ENCODE measurements around the gene AKT1S1.
A peak's percentile ranks its signal among the peaks of the same experiment; 100 is the strongest.

The AKT1S1 gene

DNA sequence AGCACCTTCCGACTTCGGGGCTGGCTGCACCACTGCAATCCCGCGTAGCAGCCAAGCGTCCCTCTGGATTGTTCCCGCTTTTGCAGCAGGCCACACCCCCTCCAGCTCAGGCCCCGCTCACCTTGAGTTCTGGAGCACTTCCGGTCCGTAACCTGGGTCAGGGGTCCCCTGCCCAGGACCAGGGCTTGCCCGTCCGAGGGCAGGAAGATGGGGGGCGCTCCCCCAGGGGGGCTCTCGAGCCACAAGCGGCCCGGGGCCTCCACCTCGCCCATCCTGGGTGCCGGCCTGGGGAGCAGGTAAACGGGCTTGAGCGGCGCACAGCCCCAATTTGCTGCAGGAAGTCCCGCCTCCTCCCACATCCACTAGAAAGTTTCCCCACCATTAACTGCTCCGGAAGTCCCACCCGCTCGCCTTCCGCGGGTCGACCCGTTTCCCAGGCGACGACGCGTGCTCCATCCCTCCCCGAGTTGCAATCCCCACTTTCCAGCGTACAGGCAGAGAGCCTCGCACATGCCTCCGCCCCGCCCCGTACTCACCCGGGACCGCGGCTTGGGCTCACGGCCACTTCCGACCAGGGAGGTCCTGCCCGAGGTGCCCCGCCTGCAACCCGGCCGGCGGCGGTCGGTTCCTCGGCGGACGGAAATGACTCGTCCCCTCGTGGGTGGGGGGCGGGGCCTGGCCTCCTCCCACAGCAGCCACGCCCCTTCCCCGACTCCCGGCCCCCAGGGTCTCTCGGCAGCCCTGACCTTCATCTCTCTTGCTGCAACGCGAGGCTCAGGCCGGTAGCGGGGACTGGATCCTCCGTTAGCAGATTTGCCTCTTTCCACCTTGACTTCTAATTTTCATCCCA is 10.0 kb downstream of the AKT1S1 start, which contains the start of gene PNKP:
PNKP (minus strand) TSS at position 644 of the 850 bp plus-strand sequence; CDS start at position 272, 372 bp downstream.
- DNase-seq, result peak; percentile 90

DNA sequence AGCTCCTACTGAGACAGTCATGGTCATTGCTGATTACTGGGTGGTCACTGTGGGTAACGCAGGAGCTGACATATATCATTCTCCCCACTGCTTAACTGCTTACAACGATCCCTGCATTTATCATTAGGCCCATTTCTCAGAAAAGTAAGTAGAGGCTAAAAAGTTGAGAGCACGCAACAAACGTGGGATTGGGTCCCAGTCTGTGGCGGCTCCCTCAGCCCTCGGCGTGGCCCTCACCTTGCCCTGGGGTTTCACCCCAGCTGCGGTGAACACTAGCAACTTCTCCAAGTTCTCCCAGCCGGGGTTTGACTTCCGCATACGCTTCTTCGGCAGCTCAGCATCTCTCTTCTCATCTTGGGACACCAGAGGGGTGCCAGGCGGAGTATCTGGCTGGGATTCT is 12.3 kb downstream of the AKT1S1 start:
- no peak for DNase-seq

DNA sequence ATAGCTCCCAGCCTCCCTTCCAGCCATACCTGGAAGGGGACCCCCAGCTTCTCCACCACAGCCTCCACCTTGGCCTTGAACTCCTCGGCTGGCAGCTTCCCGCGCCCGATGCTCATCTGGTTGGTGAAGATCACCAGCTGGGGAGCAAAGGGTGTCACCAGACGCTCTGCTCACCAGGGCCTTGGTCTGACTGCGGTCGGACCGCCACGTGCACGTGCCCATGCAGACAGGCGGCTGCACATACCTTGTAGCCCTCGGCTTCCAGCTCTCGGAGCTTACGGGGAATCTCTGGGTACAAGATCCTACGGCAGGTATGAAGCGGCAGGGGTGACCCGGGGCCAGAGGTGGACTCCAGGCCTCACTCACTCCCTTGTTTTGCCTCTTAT is 13.2 kb downstream of the AKT1S1 start:
- no peak for DNase-seq

DNA sequence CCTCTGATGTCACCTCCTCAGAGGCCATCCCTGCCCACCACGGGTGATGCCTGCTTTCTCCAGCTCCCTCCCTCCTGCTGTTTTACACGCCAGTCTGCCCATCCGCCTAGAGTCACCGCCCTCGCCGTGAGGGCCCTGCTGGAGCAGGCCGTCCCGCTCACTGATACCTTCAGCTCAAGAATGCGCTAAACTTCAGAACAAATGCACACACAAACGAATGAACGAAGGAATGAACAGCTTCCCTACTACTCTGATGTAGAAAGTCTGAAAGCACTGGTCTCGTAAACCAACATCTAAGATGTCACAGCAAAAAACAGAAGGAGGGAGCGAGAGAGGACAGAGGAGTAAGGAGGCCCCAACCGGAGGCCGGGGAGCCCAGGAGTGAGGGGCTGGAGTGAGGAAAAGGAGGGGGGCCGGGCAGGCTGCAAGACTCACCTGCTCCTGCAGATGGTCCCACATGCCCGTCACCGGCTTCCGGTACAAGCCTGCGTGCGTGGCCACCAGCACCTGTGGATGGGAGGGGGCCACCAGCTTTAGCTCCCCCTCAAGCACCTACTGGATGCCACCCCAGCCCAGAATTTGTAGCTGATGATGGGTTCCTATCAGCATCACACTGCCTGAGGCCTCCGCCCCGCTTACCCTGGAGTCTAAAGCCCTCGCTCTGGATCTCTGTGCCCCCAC is 13.8 kb downstream of the AKT1S1 start:
- DNase-seq, result no peak

DNA sequence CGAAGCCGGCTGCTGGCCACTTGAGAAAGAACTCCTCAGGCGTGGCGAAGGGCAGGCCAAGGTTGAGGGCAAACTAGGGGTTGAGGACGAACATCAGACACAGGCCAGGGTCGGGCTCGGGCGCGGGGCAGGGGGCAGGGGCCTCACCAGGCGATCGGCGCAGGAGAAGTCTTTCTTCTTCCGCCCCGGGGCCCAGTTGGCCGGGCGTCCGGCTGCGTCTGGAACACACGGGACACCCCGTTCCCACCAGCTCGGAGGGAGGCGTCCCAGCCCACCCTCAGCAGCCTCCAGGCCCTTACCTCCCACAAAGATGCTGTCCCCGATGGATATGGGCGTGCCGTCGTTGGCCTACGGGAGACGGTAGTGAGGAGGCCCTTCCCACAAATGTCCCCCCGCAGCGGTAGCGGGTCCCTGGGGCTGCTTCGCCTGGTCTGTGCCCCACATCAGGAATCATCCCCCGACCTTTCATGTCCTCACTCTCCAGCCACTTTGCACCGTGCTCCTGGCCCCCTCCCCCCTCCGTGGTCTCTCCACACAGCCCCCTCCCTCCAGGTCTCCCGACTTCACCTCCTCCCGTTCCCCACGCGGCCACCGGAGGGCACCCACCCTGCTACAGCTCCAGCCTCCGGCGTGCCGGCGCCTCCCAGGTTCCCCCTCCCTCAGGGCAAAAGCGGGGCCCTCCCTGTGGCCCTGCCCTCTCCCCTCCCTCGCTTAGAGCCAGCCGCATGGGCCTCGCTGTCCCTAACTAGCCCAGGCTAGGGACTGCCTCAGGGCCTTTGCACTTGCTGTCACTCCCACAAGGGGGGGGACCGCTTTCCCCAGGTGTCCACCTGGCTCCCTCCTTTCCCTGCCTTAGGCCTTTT is 14.5 kb downstream of the AKT1S1 start:
- DNase-seq, result no peak

DNA sequence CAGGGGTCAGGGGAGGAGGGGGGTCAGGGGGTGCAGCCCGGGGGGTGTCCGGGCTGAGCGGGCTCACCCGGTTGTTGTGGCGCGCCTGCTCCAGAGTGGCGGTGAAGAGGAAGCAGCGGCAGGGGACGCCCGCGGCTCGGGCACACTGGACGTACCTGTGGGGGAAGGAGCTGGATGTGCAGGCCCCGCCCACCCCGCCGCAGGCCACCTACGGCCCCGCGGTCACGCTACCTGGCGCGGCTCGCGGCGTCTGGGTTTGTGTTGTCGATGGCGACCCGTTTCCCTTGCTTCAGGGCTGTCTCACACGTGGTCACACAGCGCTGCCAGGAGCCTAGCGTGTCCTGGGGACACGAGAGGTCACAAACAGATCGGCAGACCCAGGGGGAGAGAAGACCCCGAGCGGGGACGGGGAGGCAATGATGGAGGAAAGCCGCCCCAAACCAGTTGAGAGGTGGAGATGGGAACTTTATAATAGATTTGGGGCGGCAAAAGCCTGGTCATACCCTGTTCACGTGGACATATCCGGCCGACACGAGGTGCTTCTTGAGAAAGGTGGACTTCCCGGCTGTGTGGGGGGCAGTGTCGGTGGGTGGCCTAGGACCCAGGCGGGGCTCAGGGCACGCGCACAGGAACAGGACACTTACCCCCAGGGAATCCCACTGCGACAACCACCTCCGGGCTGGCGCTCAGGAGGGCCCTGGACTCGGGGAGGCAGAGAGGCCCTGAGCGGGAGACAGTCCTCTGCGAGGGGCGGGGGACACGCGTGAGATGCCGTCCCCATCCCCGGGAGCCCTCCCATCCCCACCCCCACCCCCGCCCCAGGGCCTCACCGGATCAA is 15.4 kb downstream of the AKT1S1 start:
- DNase-seq, result no peak

DNA sequence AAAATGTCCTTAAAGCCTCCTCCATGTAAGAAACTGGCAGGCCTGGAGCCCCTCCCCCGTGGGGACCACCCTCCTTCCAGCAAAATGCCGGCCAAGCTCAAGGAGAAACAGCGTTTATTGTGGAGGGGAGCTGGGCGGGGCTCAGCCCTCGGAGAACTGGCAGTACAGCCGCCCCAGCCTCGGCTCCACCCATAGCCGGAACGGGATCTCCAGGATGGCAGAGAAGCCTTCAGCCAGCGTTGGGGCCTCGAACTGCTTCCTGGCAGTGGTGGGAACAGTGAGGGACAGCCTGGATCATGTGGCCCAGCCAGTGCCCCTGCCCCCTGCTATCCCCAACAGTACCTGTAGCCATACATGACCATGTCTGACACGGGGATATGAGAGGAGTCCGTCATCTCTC is 16.0 kb downstream of the AKT1S1 start:
- DNase-seq, result no peak

DNA sequence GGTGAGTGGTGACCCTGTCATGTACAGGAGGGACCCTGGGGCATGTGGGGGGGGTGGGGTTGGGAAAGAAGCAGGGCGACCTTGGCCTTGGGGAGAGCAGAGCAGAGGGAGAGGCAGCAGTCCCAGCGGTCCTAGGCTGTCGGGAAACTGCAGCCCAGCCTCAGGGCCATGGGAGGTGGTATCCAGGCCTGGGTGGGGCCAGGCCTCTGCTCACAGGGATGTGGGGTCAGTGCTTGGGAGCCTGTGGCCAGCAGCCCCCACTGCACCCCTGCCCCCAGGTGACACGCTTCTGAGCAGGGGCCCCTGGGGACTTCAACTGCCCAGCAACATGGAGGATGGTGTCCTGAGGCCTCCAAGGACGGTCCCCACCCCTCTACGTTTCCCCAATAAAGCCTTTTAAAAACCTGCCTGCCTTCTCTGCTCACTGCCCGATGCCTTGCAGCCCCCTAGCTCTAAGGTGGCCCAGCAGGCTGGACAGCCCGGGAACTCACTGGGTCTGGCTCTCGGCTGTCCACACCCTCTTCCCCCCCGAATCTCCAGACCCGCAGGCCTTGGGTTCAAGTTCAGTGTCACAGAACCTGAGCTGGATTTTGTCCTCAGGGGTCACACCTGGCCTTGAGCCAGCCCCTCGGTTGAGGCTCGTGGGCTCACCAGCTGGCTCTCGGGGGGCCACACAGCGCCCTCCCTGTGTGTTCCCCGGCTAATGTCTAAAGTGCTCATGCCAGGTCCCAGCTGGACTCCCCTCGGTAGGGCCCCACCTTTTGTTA is 16.6 kb downstream of the AKT1S1 start:
- no peak for DNase-seq

DNA sequence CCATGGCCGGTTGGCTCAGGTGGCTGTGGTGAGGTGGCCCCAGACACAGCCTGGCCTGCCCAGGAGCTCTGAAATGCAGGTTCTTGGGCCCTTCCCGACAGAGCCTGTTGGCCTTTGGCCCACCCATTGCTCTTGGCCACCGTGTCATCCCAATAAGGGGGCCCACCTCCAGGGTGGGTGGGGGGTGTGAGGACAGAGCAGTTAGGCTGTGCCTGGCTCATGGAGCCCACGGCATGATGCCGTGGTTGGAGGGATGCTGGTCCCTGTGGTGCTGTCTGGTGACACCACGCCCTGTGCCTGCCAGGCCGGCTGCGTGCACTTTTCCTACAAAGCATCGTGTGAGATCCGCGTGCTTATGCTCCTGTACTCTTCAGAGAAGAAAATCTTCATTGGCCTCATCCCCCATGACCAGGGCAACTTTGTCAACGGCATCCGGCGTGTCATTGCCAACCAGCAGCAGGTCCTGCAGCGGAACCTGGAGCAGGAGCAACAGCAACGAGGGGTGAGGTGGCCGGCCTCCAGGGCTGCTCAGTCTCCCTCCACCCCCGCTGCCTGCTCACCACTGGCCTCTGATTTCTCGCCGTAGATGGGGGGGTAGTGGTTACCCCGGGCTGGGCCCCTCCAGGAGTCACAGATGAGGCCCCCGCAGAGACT is 17.3 kb downstream of the AKT1S1 start:
- DNase-seq, result no peak

DNA sequence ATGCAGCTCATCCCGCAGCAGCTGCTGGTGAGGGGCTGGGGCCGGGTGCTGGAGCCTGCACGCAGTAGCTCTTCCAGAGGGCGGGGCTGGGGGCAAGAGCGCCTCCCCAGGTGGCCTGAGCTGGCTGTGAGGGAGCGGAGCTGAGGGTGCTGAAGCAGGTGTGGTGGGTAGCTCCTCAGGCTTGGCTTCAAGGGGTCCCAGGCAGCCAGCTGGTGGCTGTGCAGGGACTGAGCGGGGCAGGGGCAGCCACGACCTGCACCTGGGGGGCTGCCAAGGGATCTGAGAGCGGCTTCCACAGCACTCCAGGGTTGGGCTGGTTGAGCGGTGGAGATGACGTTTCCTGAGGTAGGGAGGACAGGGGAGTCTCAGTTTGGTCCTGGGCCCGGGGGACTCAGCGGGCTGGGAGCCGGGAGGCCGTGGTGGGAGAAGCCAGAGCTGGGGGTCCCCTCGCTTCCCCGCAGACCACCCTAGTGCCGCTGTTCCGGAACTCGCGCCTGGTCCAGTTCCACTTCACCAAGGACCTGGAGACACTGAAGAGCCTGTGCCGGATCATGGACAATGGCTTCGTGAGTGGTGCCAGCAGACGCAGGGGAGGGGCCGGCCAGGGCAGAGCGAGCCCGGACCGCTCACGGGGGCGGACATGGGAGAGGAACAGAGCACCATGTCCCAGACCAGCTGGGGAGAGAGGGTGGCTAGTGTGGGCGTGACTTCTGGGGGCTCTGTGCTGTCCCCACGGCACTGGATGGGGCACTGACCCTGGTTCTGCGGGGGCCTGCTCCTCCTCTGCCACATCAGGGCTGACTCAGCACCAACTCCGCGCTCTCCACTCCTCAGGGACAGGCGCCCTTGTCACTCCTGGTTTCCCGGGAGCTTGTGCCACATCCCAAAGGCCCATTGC is 18.8 kb downstream of the AKT1S1 start:
- no peak for DNase-seq

DNA sequence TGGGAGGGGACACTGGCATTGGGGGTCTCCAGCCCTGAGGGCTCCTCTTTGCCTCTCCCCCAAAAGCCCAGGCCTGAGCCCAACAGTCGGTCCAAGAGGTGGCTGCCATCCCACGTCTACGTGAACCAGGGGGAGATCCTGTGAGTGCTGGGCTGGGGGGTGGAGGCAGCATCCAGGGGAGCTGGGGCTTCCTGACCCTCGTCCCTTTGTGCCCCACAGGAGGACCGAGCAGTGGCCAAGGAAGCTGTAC is 19.4 kb downstream of the AKT1S1 start:
- no peak for DNase-seq

DNA sequence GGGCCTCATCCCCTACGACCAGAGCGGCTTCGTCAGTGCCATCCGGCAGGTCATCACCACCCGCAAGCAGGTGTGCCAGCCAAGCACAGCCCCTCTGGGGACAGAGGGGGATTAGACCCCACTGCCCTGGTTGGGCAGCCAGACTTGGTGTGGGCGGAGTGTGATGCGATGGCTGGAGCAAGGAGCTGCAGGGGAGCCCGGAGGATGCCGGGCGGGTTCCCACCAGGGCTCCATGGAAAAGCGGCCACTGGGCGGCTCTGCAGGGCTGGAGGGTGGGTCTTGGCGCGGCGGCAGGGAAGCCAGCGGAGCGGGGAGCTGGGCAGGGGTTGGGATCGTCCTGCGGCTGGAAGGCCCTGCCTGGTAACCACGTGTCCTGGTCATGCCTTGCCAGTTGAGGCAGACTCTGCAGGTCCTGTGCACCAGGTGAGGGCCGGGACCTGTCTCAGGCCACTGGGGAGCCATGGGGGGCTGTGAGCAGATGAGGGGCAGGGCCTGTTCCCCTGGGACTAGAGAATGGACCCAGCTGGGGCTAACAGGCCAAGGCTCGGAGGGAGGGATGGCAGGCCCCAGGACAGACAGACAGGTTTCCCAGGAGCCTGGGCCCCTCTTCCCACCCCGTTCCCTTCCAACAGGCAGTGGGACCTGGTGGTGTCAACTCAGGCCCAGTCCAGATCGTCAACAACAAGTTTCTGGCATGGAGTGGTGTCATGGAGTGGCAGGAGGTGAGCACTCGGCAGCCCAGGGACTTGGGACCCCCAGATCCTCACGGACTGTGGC is 19.9 kb downstream of the AKT1S1 start:
- DNase-seq, result no peak

DNA sequence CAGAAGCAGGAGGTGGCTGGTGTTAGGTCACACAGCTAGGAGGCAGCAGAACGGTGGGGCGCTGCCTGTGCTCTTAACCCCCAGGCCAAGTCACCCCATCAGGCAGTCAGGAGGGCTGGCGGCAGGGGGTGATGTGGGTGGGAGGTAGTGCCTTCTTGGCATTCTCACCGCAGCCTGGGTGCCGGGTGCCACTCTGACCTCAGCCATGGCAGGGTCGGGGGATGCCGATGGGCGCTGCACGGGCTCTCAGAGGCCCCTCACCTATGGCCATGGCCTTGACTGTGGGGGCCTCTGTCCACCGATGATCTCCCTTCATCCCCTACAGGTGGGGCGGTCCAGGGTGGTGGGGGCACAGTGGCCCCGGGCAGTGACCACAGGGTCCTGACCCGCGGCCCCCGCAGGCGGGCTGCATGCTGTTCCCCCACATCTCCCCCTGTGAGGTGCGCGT is 20.6 kb downstream of the AKT1S1 start:
- DNase-seq, result no peak

DNA sequence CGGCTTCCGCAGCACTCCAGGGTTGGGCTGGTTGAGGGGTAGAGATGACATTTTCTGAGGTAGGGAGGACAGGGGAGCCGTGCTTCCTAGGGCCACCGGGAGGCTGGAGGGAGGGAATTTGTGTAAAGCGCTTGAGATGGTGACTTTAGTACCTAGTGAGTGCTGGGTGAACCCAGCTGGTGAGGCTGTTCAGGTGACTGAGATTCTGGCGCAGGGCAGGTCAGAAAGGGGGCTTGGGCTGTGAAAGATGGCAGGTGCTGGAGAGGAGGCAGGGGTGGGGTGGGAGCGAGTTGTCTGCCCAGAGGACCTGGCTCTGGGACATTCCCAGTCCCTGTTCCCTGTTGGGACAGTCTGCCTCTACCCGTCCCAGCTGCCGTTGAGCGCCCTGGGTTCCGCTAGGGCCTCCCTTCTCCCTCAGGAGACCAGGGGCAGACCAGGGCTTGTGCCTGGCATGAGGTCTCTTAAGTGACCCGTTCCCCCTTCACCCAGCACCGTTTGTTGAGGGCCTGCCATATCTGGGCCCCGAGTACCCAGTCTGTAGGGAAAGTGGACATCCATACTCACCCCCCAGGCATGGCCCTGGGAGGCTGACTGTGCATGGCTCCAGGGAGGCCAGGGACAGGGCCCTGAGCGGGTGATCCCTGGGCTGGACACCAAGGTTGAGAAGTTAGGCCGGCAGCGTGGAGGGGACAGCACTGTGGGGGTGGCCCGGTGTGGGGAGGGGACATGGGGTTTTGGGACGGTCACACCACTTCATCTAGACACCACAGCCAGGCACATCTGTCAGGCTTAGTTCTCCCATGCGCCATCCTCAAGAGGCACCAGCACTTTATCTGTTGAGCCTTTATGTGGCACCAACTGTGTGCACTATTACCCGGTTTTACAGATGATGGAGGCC is 21.2 kb downstream of the AKT1S1 start:
- no peak for DNase-seq

DNA sequence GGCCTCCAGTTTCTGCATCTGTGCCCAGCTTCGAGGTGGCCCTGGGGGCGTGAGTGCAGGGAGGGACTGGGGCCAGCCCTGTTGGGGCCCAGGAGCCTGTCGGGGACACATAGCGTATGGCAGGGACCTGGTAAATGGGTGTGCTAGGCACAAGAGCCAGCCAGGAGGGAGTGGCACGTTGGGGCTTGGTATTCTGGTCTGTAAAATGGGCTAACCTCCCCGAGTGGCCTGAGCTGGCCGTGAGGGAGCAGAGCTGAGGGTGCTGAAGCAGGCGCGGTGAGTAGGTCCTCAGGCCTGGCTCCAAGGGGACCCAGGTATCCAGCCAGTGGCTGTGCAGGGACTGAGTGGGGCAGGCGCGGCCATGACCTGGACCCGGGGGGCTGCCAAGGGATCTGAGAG is 21.9 kb downstream of the AKT1S1 start:
- no peak for DNase-seq

DNA sequence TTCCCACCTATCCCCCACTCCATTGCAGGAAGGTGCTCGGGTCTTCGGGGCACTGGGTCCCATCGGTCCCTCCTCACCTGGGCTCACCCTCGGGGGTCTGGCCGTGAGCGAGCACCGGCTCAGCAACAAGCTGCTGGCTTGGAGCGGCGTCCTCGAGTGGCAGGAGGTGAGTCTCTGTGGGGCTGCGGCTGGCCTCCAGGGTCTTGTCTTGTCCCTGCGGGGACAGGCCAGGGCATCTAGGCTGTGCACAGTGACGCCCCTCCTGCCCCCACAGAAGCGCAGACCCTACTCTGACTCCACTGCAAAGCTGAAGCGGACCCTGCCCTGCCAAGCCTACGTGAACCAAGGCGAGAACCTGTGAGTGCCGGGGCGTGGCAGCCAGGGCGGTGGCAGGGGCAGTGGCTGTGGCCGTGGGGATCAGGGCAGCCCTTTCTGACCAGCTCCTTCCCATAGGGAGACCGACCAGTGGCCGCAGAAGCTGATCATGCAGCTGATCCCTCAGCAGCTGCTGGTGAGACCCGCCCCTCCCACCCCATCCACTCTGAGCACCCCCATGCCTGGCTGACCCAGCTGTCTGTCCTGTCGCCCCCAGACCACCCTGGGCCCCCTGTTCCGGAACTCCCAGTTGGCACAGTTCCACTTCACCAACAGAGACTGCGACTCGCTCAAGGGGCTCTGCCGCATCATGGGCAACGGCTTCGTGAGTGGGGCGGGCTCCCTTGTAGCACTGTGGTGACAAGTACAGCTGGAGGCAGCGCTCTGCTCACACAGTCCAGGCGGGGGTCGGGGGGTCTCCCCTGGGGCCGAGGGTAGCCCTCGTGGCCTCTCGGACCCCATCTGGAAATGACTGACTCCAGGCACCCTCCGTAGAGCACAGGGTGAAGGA is 22.5 kb downstream of the AKT1S1 start:
- DNase-seq, result no peak

DNA sequence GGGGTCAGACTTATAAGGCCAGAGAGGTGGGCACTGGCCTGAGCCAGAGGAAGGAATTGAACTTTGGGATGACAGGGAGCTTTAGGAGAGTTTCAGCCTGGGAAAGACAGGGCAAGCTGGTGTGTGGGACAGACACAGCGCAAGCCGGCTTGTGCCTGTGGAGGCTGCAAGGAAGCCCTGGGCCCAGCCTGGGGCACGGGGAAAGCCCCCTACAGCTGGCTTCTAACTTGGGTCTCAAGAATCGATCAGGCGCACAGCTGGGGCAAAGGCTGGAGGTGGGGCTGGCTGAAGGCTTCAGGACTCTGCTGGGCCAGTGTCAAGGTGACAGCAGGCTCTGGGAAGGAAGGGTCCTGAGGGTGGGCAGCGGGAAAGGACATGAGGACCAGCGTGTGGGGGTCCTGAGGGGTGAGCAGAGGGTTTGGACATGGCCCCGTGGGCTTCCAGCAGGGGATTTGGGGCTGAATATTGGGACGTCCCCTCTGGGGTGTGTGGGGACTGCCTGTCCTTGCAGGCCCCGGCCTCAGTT is 23.2 kb downstream of the AKT1S1 start:
- DNase-seq, result no peak
